A549 (cell line): ENCODE data around the gene DEFB123. TPM values are rescaled to one million over a fixed set of nuclear protein-coding genes. Genes with fewer than 3 reads are reported as not detected.

Source experiments
- ATAC-seq, 2 experiments: fragments of 200-7000 bp in 1 of 2; fragments of >200 bp in 1 of 2; cut with Nextera tagmentation in 1 of 2; cut with Tn5 transposase in 1 of 2; 3 replicates each; pipeline versions ENCODE4 v1.8.0 to v1.9.1; 2018 to 2020; ENCODE audit warnings: mild to moderate bottlenecking in 1 of 2, moderate library complexity in 1 of 2
- CTCF ChIA-PET: fragments of 300-600 bp; sonication (Branson Sonifier 250); formaldehyde crosslinking; extraction: SDS; loops from one replicate; lab custom pipeline; 2021; ENCODE audit warnings: antibody characterized with exemption, inconsistent platforms; lab: Yijun Ruan, JAX
- POLR2A ChIA-PET: fragments of 350-600 bp; formaldehyde crosslinking; extraction: SDS; loops from one replicate; lab custom pipeline; 2021; ENCODE audit warnings: antibody characterized with exemption, inconsistent platforms; lab: Yijun Ruan, JAX
- DNase-seq, 2 experiments: peaks; one replicate each; pipeline versions ENCODE4 v3.0.0 to v3.0.0-alpha.2; 2011 to 2016; ENCODE audit warnings: low read depth in 1 of 2, low spot score in 1 of 2
- FAIRE-seq: peaks from 2 replicates; lab custom pipeline; 2011; peaks lifted over from hg19 to GRCh38; lab: Jason Lieb, UNC
- H3K27ac ChIP-seq, 2 experiments: fragments of >200 bp; sonication (Bioruptor Twin); formaldehyde crosslinking; 3 replicates each; pipeline ENCODE4 v1.5.1; 2016 to 2017
- H3K4me1 ChIP-seq: fragments of >200 bp; sonication (Bioruptor Twin); formaldehyde crosslinking; 3 replicates; pipeline ENCODE4 v1.6.1; 2016
- H3K4me2 ChIP-seq: fragments of >200 bp; sonication (Bioruptor Twin); formaldehyde crosslinking; 3 replicates; pipeline ENCODE4 v1.6.1; 2016
- H3K4me3 ChIP-seq: fragments of >200 bp; sonication (Bioruptor Twin); formaldehyde crosslinking; 3 replicates; pipeline ENCODE4 v1.5.1; 2016
- H3K9me3 ChIP-seq: fragments of >200 bp; sonication (Bioruptor Twin); formaldehyde crosslinking; 3 replicates; pipeline ENCODE4 v1.6.1; 2016
- CBX2 ChIP-seq: fragments of 200-600 bp; sonication (generic); IDR thresholded peaks from 2 replicates; pipeline ENCODE4 v1.6.1; 2016; ENCODE audit warnings: low read depth, mild to moderate bottlenecking, borderline replicate concordance
- CEBPB ChIP-seq, 2 experiments: fragments of >200 bp in 1 of 2; sonication (Bioruptor Twin) in 1 of 2; formaldehyde crosslinking in 1 of 2; IDR thresholded peaks; 2 replicates each; pipeline ENCODE4 v1.6.1; 2012 to 2016
- EHMT2 ChIP-seq: fragments of 200-600 bp; sonication (generic); IDR thresholded peaks from 2 replicates; pipeline ENCODE4 v1.6.1; 2016; ENCODE audit warnings: antibody characterized with exemption, low read depth, mild to moderate bottlenecking, moderate library complexity
- EP300 ChIP-seq, 2 experiments: fragments of >200 bp; sonication (Bioruptor Twin); formaldehyde crosslinking; IDR thresholded peaks; 2 replicates in 1 of 2; 3 replicates in 1 of 2; pipeline ENCODE4 v1.6.1; 2016 to 2017
- ESRRA ChIP-seq: fragments of 150-350 bp; IDR thresholded peaks from 2 replicates; pipeline ENCODE4 v1.6.1; 2014; ENCODE audit warnings: mild to moderate bottlenecking, low read length, borderline replicate concordance
- FOSB ChIP-seq: fragments of 250-450 bp; sonication (Bioruptor Pico); IDR thresholded peaks from 2 replicates; pipeline ENCODE4 v1.5.0; 2020; ENCODE audit warnings: mild to moderate bottlenecking, moderate library complexity
- HOXA7 ChIP-seq: fragments of 250-450 bp; sonication (Bioruptor Pico); IDR thresholded peaks from 2 replicates; pipeline ENCODE4 v1.5.0; 2020; ENCODE audit warnings: mild to moderate bottlenecking, moderate library complexity
- HOXB13 ChIP-seq: fragments of 250-450 bp; sonication (Bioruptor Pico); IDR thresholded peaks from 2 replicates; pipeline ENCODE4 v1.5.0; 2020; ENCODE audit warnings: low read depth, mild to moderate bottlenecking, moderate library complexity
- HOXB5 ChIP-seq: fragments of 250-450 bp; sonication (Bioruptor Pico); IDR thresholded peaks from 2 replicates; pipeline ENCODE4 v1.5.0; 2020; ENCODE audit warnings: mild to moderate bottlenecking, moderate library complexity
- JUN ChIP-seq, 2 experiments: fragments of >200 bp; sonication (Bioruptor Twin); formaldehyde crosslinking; IDR thresholded peaks; 2 replicates in 1 of 2; 3 replicates in 1 of 2; pipeline ENCODE4 v1.6.1; 2016 to 2017
- KDM1A ChIP-seq: fragments of 200-600 bp; sonication (generic); IDR thresholded peaks from 2 replicates; pipeline ENCODE4 v1.6.1; 2016; ENCODE audit warnings: low read depth, mild to moderate bottlenecking
- KDM5A ChIP-seq: fragments of 200-600 bp; sonication (generic); IDR thresholded peaks from 2 replicates; pipeline ENCODE4 v1.6.1; 2016; ENCODE audit warnings: antibody characterized with exemption, mild to moderate bottlenecking
- MAZ ChIP-seq: fragments of 150-350 bp; IDR thresholded peaks from 2 replicates; pipeline ENCODE4 v1.6.1; 2014; ENCODE audit warnings: antibody characterized with exemption, low read depth, low read length, borderline replicate concordance
- NFE2L2 ChIP-seq: fragments of 150-350 bp; conservative IDR thresholded peaks from 2 replicates; pipeline ENCODE4 v1.6.1; 2014; ENCODE audit warnings: low read length
- NR3C1 ChIP-seq: fragments of >200 bp; sonication (Bioruptor Twin); formaldehyde crosslinking; IDR thresholded peaks from 3 replicates; pipeline ENCODE4 v1.6.1; 2017
- PHF8 ChIP-seq: fragments of 200-600 bp; sonication (generic); IDR thresholded peaks from 2 replicates; pipeline ENCODE4 v1.6.1; 2016; ENCODE audit warnings: low read depth, mild to moderate bottlenecking, antibody characterized with exemption, moderate library complexity, borderline replicate concordance
- POLR2A ChIP-seq: IDR thresholded peaks from 2 replicates; pipeline ENCODE4 v1.6.1; 2012; ENCODE audit warnings: mild to moderate bottlenecking, low read length
- RAD21 ChIP-seq, 2 experiments: fragments of >200 bp in 1 of 2; sonication (Bioruptor Twin) in 1 of 2; formaldehyde crosslinking in 1 of 2; IDR thresholded peaks in 1 of 2; conservative IDR thresholded peaks in 1 of 2; 2 replicates in 1 of 2; 3 replicates in 1 of 2; pipeline ENCODE4 v1.6.1; 2012 to 2018; ENCODE audit warnings: inconsistent platforms in 1 of 2
- RARB ChIP-seq: fragments of 250-450 bp; sonication (Bioruptor Pico); IDR thresholded peaks from 2 replicates; pipeline ENCODE4 v1.8.0; 2021; ENCODE audit warnings: mild to moderate bottlenecking, moderate library complexity
- RFX5 ChIP-seq: fragments of 450-650 bp; IDR thresholded peaks from 2 replicates; pipeline ENCODE4 v1.7.1; 2014; ENCODE audit warnings: antibody characterized with exemption, mild to moderate bottlenecking, moderate library complexity
- RNF2 ChIP-seq: fragments of 200-600 bp; sonication (generic); IDR thresholded peaks from 2 replicates; pipeline ENCODE4 v1.6.1; 2016; ENCODE audit warnings: low read depth, mild to moderate bottlenecking, antibody characterized with exemption, moderate library complexity, borderline replicate concordance
- SREBF2 ChIP-seq: fragments of 450-650 bp; IDR thresholded peaks from 2 replicates; pipeline ENCODE4 v1.6.1; 2014; ENCODE audit warnings: mild to moderate bottlenecking, moderate library complexity
- ZFP36 ChIP-seq: fragments of 450-650 bp; IDR thresholded peaks from 2 replicates; pipeline ENCODE4 v1.6.1; 2014; ENCODE audit warnings: borderline replicate concordance; ENCODE audit not compliant: partially characterized antibody
- WGBS: methylation state at CpG from one replicate; pipeline ENCODE4 v1.1.6; 2017; ENCODE audit errors: missing lambda C conversion rate; 5-methylcytosine and 5-hydroxymethylcytosine counted together
- polyA plus RNA-seq, 4 experiments: library from polyadenylated mRNA; depleted of rRNA in 3 of 4; stranded (reverse); fragments of >200 nt; fragmentation: RNase III in 1 of 4; extraction: RNeasy Plus Mini Kit Qiagen cat#74134 plus additional on column Dnase treatment in 1 of 4; gene quantifications; 2 replicates in 3 of 4; 3 replicates in 1 of 4; pipeline ENCODE4 v1.2.3, GENCODE V29; 2011 to 2017
- TF ChIP-seq, protein P1 (sequence below): fragments of >200 bp; sonication (Bioruptor Twin); formaldehyde crosslinking; IDR thresholded peaks from 2 replicates; pipeline ENCODE4 v1.6.1; 2016
- TF ChIP-seq, protein P2 (sequence below): fragments of 200-600 bp; sonication (generic); IDR thresholded peaks from 2 replicates; pipeline ENCODE4 v1.6.1; 2016; ENCODE audit warnings: antibody characterized with exemption, mild to moderate bottlenecking, moderate library complexity
- TF ChIP-seq, protein P3 (sequence below): fragments of 150-350 bp; IDR thresholded peaks from 2 replicates; pipeline ENCODE4 v1.6.1; 2014; ENCODE audit warnings: low read depth, mild to moderate bottlenecking, low read length
- TF ChIP-seq, protein P4 (sequence below): fragments of >200 bp; sonication (Bioruptor Twin); formaldehyde crosslinking; IDR thresholded peaks from 3 replicates; pipeline ENCODE4 v1.6.1; 2016

Gene DEFB123
- polyA plus RNA-seq, 2 of the 4 experiments (the other 2 are of a cell fraction) = not detected

DNA sequence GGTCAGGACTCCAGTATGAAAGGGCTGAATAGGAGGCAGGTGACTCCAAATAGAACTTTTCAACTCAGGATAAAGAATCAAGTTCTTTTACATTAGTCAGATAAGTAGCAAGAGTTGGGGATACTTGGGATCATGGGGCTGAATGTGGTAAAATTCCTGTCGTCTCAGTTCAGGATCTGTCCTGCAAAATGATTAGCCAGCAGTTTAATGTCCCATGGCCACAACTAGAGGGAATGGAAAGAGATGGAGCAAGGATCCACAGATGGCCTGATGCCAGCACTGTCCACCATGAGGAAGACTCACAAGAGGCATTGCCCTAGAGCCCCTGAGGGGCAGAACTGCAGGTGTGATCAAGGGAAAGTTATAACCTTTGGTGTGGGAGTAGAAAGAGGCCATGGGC, 36.5 kb upstream of the DEFB123 start:
- POLR2A ChIA-PET = no interaction called here
- CTCF ChIA-PET = interaction anchor here (1.0 kb wide), 1 partner anchor 14 kb away, joined by 3 read pairs; the partner anchor contains the start of gene DEFB119

DNA sequence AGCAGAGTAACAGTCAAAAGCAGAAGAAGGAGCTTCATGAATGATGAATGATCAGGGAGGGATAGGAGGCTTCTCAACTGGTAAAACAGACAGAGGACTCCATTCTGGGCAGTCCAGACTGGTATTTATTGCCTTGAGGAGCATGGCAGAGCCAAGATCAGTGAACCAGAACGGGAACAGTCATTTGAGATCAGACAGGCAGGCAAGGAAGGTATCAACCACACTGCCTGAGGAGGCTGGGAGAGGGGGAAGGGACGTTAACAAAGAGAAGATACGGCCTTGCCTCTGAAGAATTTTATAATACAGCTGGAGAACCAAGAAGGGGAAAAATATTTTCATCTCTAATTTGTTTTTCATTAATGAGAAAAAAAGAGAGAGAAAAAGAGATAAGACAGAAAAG, 34.3 kb upstream of the DEFB123 start, which contains the start of gene DEFB121:
Gene DEFB121 (minus strand): TSS at position 101 of the 400 bp plus-strand sequence. CDS start 63 bp downstream, at position 38.
- no peaks in the 10 kb centered on the region for H3K9me3 ChIP-seq
- no peak within 1 kb of the TSS for H3K4me2 ChIP-seq
- H3K27ac ChIP-seq = no peak within 1 kb of the TSS
- ATAC-seq (no peak), FAIRE-seq (no peak), DNase-seq (no peak)
- CTCF ChIA-PET = interaction anchor here (1.1 to 1.4 kb wide), 2 partner anchors 9 to 97 kb away, joined by 5 to 6 read pairs; no protein-coding TSS in a partner anchor
- no peaks in the 10 kb centered on the region for H3K4me1 ChIP-seq
- POLR2A ChIA-PET = no interaction called here
- no peak within 1 kb of the TSS for H3K4me3 ChIP-seq
- WGBS = 0% methylated on average over 3 of the region's 3 CpGs
- no peak for TF ChIP-seq KDM5A
- TF ChIP-seq NR3C1 = no peak
- TF ChIP-seq RNF2 = no peak
- TF ChIP-seq PHF8 = no peak
- no peak for TF ChIP-seq ZFP36
- no peak for TF ChIP-seq RARB (CRISPR knock-in tag)
- TF ChIP-seq CBX2 = no peak
- no peak for TF ChIP-seq NFE2L2
- TF ChIP-seq HOXB13 (CRISPR knock-in tag) = no peak
- no peak for TF ChIP-seq HOXB5 (CRISPR knock-in tag)
- TF ChIP-seq KDM1A = no peak
- no peak for TF ChIP-seq RFX5
- TF ChIP-seq, protein P1, sequence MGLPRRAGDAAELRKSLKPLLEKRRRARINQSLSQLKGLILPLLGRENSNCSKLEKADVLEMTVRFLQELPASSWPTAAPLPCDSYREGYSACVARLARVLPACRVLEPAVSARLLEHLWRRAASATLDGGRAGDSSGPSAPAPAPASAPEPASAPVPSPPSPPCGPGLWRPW = no peak
- TF ChIP-seq EHMT2 = no peak
- TF ChIP-seq SREBF2 = no peak
- no peak for TF ChIP-seq CEBPB (IDR thresholded peaks at IDR 0.05)
- TF ChIP-seq, protein P2, sequence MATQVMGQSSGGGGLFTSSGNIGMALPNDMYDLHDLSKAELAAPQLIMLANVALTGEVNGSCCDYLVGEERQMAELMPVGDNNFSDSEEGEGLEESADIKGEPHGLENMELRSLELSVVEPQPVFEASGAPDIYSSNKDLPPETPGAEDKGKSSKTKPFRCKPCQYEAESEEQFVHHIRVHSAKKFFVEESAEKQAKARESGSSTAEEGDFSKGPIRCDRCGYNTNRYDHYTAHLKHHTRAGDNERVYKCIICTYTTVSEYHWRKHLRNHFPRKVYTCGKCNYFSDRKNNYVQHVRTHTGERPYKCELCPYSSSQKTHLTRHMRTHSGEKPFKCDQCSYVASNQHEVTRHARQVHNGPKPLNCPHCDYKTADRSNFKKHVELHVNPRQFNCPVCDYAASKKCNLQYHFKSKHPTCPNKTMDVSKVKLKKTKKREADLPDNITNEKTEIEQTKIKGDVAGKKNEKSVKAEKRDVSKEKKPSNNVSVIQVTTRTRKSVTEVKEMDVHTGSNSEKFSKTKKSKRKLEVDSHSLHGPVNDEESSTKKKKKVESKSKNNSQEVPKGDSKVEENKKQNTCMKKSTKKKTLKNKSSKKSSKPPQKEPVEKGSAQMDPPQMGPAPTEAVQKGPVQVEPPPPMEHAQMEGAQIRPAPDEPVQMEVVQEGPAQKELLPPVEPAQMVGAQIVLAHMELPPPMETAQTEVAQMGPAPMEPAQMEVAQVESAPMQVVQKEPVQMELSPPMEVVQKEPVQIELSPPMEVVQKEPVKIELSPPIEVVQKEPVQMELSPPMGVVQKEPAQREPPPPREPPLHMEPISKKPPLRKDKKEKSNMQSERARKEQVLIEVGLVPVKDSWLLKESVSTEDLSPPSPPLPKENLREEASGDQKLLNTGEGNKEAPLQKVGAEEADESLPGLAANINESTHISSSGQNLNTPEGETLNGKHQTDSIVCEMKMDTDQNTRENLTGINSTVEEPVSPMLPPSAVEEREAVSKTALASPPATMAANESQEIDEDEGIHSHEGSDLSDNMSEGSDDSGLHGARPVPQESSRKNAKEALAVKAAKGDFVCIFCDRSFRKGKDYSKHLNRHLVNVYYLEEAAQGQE = no peak

More for the DNA sequence above, 36.5 kb upstream of the DEFB123 start:
- ATAC-seq (no peak), DNase-seq (no peak), FAIRE-seq (no peak)
- H3K27ac ChIP-seq = no peak overlapping the region
- 0% methylated on average over 1 of the region's 1 CpG for WGBS
- no peak overlapping the region for H3K4me2 ChIP-seq
- TF ChIP-seq, protein P2 = no peak
- no peak for TF ChIP-seq FOSB (CRISPR knock-in tag)
- TF ChIP-seq POLR2A = no peak
- TF ChIP-seq HOXA7 (CRISPR knock-in tag) = no peak
- no peak for TF ChIP-seq ESRRA
- no peak for TF ChIP-seq JUN (IDR thresholded peaks at IDR 0.05)
- TF ChIP-seq MAZ = no peak
- TF ChIP-seq, protein P3, sequence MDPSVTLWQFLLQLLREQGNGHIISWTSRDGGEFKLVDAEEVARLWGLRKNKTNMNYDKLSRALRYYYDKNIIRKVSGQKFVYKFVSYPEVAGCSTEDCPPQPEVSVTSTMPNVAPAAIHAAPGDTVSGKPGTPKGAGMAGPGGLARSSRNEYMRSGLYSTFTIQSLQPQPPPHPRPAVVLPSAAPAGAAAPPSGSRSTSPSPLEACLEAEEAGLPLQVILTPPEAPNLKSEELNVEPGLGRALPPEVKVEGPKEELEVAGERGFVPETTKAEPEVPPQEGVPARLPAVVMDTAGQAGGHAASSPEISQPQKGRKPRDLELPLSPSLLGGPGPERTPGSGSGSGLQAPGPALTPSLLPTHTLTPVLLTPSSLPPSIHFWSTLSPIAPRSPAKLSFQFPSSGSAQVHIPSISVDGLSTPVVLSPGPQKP = no peak
- no peak for TF ChIP-seq EHMT2
- no peak for TF ChIP-seq EP300 (IDR thresholded peaks at IDR 0.05)
- TF ChIP-seq RAD21 (conservative IDR thresholded peaks at IDR 0.05 in 1 of 2, IDR thresholded peaks at IDR 0.05 in 1 of 2) = no peak
- TF ChIP-seq, protein P1 = no peak
- no peak for TF ChIP-seq CBX2
- TF ChIP-seq, protein P4, sequence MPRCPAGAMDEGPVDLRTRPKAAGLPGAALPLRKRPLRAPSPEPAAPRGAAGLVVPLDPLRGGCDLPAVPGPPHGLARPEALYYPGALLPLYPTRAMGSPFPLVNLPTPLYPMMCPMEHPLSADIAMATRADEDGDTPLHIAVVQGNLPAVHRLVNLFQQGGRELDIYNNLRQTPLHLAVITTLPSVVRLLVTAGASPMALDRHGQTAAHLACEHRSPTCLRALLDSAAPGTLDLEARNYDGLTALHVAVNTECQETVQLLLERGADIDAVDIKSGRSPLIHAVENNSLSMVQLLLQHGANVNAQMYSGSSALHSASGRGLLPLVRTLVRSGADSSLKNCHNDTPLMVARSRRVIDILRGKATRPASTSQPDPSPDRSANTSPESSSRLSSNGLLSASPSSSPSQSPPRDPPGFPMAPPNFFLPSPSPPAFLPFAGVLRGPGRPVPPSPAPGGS = no peak
- H3K9me3 ChIP-seq = no peaks in the 10 kb centered on the region
- H3K4me1 ChIP-seq = no peaks in the 10 kb centered on the region
- no peak overlapping the region for H3K4me3 ChIP-seq
